ENCODE measurements around the gene COX11.

The COX11 gene, protein sequence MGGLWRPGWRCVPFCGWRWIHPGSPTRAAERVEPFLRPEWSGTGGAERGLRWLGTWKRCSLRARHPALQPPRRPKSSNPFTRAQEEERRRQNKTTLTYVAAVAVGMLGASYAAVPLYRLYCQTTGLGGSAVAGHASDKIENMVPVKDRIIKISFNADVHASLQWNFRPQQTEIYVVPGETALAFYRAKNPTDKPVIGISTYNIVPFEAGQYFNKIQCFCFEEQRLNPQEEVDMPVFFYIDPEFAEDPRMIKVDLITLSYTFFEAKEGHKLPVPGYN

DNA sequence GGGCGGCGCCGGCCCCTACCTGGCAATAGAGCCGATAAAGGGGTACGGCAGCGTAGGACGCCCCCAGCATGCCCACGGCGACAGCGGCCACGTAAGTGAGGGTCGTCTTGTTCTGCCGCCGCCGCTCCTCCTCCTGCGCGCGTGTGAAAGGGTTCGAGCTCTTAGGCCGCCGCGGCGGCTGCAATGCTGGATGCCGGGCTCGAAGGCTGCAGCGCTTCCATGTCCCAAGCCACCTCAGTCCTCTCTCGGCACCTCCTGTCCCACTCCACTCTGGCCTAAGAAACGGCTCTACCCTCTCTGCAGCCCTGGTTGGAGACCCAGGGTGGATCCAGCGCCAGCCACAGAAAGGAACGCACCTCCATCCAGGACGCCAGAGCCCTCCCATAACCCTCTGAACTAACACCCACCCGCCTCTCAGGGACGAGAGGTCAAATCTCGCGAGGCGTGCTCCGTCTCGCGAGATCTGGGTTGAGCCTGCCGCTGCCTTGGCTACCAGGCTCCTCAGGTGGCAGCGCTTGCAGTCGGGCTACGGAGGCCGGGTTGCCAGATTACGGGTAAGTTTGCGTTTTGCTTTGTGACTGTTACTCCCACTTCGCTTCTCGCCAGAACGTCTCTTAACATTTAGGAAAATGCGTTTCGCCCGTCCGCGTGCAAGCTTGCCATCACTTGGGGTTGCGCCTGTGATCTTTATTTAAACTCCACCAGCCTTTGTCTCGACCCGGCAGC is at the start of gene COX11, which contains the start of gene STXBP4:
COX11 (minus strand) TSS at position 393 of the 726 bp plus-strand sequence; CDS start at position 385, 8 bp downstream.
STXBP4 (plus strand) TSS at position 504 of the 726 bp plus-strand sequence. CDS start 17,455 bp downstream, outside the sequence.
- TF ChIP-seq, protein P1, sequence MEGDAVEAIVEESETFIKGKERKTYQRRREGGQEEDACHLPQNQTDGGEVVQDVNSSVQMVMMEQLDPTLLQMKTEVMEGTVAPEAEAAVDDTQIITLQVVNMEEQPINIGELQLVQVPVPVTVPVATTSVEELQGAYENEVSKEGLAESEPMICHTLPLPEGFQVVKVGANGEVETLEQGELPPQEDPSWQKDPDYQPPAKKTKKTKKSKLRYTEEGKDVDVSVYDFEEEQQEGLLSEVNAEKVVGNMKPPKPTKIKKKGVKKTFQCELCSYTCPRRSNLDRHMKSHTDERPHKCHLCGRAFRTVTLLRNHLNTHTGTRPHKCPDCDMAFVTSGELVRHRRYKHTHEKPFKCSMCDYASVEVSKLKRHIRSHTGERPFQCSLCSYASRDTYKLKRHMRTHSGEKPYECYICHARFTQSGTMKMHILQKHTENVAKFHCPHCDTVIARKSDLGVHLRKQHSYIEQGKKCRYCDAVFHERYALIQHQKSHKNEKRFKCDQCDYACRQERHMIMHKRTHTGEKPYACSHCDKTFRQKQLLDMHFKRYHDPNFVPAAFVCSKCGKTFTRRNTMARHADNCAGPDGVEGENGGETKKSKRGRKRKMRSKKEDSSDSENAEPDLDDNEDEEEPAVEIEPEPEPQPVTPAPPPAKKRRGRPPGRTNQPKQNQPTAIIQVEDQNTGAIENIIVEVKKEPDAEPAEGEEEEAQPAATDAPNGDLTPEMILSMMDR (conservative IDR thresholded peaks at IDR 0.05): peak; percentile 66
- peak within 1 kb of the TSS; percentile 87 for H3K27ac ChIP-seq

DNA sequence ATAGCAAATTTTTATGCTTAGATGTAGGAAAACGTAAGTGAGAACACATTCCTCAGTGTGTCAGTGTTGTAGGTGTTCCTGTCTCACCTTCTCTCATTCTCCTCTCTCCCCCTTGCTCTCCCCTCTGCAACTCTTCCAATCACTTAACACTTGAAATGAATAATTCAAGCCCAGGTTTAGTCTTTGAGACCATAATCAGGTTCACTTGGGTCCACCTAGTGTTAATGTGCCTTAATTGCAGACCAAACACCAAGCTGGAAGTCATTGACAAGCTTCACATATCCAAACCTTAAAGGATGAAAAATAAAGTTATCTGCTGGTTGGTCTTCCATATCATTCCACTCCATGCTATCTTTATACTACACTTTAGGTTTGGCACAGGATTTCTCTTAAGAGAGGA is 37.1 kb upstream of the COX11 start:
- no peak overlapping the region for H3K27ac ChIP-seq
- TF ChIP-seq, protein P1 (conservative IDR thresholded peaks at IDR 0.05): peak; percentile 71

DNA sequence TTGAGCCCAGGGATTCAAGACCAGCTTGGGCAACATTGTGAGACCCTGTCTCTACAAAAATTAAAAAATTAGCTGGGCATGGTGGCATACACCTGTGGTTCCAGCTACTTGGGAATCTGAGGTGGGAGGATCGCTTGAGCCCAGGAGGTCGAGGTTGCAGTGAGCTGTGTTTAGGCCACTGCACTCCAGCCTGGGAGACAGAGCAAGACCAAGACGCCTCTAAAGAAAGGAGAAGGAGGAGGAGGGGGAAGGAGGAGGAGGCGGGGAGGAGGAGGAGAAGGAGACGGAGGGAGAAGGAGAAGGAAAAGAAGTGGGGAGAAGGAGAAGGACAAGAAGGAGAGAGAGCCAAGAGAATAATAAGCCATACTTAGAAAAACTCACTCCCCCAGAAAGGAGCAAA is 36.0 kb upstream of the COX11 start:
- no peak overlapping the region for H3K27ac ChIP-seq
- TF ChIP-seq, protein P1 (conservative IDR thresholded peaks at IDR 0.05): no peak

DNA sequence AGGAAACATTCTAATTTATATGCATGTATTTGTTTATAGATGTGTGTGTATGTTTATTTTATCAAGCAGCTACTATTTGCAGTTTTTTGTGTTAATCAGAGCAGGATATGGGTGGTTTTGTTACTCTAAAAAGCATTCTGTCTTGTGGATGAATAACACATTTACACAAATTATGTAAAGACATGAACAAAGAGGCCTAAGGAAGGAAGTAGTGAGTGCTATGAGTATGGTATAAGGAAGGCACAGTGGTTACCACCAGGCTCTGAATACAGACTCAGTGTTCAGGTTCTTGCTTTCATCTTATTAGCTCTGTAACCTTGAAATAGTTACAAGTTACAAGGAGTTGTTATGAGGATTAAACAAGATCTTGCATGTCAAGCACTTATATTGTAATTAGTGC is 34.0 kb upstream of the COX11 start:
- TF ChIP-seq, protein P1 (conservative IDR thresholded peaks at IDR 0.05): no peak
- H3K27ac ChIP-seq: no peak overlapping the region

DNA sequence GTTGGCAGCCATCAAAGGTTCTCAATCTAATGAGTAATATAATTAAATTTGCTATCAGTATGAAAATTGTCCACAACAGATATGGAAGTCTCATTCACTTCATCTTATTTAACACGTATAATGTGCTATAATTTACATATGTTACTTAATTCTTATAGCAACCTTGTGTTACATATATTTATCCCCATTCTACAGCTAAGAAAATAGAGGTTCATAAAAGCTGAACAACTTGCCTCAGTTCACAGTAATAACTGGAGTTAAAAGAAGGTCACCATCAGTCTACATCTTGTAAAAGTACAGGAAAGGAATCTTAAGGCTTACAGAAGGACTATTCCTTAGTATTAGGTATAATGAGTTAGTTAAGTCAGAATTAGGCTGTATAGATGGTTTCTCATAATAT is 28.0 kb upstream of the COX11 start:
- TF ChIP-seq, protein P1 (conservative IDR thresholded peaks at IDR 0.05): no peak
- H3K27ac ChIP-seq: no peak overlapping the region

DNA sequence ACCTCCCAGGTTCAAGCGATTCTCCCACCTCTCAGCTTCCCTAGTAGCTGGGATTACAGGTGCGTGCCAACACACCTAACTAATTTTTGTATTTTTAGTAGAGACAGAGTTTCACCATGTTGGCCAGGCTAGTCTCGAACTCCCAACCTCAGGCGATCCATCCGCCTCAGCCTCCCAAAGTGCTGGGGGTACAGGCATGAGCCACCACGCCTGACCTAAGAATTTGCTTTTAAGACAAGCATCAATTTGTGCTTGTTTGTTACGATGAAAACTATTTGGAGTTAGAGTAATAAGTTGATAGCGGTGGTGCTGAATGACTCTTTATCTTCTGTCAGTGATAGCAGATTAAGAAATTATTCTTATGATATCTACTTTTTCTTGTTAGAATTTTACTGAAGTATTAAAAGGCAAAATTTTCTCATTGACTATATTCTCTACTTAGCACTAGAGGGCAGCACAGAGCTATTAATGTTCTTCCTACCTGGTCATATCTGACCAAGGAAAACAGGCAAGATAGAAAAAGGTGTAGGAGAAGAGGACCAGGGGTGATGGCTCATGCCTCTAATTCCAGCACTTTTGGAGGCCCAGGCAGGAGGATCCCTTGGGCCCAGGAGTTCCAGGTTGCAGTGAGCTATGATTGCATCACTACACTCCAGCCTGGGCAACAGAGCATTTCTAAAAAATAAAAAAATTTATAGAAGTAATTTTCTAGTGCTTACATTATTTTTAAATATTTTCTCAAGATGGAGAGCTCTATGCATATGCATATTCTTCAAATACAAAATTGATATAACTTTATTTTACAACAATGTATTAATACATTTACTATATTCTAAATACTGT is 24.6 kb upstream of the COX11 start:
- TF ChIP-seq, protein P1 (conservative IDR thresholded peaks at IDR 0.05): peak; percentile 78
- H3K27ac ChIP-seq: no peak overlapping the region

DNA sequence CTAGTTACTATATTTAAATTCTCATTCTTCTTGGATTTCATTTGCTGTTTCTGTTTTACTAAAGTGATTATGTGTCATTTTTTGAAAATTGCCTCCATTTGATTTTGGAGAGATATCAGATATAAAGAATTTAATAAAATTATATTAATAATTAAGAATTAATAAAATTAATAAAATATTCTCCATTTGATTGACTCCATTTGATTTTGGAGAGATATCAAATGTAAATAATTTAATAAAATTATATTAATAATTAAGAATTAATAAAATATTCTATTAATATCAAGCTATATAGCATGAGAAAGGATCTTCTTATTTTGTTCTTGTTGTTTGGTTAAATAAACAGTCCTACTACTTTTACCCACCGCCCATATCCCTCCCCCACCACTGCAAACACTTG is 23.1 kb upstream of the COX11 start:
- TF ChIP-seq, protein P1 (conservative IDR thresholded peaks at IDR 0.05): no peak
- no peak overlapping the region for H3K27ac ChIP-seq
